HG02852 (cell line): ENCODE data around the gene SCLY.

Experiments used
- ATAC-seq: cut with Tn5 transposase; IDR thresholded peaks from one replicate; pipeline ENCODE4 v1.9.1; 2021; ENCODE audit warnings: mild to moderate bottlenecking, moderate library complexity; ENCODE audit not compliant: unreplicated experiment

Gene SCLY

DNA sequence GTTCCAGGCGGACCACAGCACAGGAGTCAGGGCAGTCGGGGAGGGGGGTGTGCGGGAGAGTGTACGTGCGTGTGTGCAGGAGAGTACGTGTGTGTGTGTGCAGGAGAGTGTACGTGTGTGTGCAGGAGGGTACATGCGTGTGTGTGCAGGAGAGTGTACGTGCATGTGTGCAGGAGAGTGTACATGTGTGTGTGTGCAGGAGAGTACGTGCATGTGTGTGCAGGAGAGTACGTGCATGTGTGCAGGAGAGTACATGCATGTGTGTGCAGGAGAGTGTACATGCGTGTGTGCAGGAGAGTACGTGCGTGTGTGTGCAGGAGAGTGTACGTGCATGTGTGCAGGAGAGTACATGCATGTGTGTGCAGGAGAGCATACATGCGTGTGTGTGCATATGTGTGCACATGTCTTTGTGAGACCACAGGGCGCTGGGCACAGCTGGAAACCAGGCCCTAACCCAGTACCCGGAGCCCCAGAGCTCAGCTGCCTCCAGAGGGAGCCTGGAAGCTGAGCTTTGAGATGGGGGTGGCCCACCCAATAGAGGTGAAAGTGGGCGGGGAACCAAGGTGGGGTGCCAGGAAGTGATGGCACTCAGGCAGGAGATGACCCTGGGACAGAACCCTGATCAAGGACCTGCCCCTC, 63.8 kb downstream of the SCLY start:
- no peak for ATAC-seq

DNA sequence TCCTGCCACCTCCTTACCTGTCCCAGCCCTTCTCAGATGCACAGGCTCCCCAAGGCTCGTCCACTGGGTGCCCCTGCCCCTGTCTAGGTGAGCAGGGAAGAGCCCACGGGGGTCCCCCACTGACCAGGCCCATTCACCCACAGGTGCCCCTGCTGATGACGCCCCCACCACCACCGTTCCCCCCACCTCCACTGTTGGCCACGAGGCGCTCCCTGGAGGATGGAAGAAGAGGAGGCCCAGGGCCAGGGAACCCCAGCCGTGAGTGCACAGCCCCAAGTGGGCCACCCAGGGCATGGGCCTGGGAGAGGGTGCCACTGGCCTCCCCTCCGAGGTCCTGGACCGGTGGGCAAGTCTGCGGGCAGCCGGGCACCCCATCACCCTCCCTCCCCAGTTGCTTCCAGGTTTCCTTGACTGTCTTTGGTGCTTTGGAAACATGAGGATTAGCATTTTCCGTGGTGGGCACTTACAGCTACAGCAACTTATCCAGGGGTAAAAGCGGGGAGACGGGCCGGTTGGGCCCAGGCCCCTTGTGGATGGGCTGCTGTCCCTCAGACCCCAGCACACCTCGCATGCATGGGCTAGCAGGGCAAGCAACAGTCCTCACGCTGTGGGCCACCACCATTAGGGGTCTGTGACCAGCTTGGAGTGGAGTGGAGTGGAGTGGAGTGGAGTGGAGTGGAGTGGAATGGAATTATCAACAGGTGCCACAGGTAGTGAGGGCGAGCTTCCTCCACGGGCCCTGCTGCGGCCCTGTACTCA, 64.5 kb downstream of the SCLY start:
- ATAC-seq, result no peak

DNA sequence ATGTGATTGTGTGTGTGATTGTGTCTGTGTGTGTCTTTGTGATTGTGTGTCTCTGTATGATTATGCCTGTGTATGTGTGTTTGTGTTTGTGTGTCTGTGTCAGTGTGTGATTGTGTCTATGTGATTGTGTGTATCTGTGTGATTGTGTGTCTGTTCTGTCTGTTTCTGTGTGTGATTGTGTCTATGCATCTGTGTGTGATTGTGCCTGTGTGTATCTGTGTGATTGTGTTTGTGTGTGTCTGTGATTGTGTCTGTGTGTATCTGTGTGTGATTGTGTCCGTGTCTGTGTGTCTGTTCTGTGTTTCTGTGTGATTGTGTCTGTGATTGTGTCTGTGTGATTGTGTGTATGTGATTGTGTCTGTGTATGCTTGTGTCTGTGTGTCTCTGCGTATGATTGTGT, 65.5 kb downstream of the SCLY start:
- ATAC-seq, result no peak

DNA sequence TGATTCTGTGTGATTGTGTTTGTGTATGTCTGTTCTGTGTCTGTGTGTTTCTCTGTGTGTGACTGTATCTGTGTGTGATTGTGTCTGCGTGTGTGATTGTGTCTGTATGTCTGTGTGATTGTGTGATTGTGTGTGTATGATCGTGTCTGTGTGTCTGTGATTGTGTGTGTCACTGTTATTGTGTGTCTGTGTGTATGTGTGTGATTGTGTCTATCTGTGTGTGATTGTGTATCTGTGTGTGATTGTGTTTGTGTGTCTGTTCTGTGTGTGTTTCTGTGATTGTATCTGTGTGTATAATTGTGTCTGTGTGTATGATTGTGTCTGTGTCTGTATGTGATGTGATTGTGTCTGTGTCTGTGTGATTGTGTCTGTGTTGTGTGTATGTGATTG, 66.0 kb downstream of the SCLY start:
- ATAC-seq, result no peak

DNA sequence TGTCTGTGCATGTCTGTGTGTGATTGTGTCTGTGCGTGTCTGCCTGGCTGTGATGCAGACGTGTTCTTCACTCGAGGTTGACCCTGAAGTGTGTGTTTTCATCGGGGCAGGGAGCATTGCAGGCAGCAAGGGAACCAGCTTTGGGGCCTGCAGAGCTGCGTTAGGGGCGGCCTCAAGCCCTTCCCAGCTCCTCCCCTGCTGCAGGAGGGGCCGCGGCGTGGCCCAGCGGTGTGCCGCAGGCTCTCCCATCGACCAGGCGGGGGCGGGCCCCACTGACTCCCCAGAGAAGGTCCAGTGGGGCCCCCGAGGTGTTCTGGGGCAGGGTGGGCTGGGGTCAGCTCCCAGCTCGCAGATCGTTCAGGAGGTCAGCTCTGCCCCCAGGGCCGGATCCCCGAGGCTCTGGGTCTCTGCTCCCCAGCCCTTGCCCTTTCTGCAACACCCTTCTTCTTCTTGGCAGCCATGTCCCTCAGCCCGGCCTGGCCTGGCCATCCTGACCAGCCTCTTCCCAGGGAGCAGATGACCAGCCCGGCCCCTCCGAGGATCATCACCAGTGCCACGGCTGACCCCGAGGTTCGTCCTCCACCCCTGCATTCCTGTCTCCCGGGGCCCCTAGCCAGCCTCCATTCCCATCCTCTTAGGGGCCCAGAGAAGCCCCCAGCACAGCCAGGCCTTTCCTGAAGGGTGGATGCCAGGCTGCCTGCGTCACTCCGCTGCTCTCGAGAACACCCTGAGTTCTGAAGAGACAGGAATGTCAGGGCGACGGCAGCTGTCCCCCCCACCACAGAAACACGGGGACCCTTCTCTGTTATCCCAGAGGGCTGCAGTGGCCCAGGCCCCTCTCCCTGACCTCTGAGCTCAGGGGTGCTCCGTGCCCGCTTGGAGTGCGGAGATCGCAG, 66.6 kb downstream of the SCLY start:
- no peak for ATAC-seq

DNA sequence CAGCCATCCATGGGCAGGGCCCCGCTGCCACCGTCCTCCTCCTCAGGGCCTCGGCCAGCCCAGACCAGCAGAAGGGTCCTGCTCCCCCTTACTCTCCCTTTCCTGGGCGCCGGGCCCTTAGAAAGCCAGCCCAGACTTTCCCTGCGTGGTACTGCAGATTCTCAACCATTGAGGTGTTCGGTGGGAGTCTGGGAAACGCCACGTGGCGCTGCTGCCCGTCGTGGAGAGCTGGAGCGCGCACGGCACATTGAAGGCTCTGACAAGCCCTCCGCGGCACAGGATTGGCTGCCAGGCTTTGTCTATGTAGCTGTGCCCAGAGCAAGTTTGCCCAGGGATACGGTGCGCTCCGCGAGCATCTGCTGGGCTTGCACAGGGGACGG, 67.2 kb downstream of the SCLY start:
- no peak for ATAC-seq

DNA sequence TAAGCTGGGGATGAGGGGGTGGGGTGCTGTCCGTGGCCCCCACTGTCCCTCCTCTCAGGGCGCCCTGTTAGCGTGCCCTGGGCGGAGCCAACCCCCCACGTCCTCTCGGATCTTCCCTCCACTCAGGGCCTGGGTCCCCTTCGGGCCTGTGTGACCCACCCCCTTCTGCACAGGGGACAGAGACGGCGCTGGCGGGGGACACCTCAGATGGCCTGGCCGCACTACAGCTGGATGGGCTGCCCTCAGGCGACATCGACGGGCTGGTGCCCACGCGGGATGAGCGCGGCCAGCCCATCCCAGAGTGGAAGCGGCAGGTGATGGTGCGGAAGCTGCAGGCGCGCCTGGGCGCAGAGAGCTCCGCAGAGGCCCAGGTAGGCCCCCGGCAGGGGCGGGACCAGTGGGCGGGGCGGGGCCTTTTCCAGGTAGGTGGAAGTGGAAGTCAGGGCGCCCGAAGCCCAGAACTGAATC, 67.8 kb downstream of the SCLY start:
- no peak for ATAC-seq

DNA sequence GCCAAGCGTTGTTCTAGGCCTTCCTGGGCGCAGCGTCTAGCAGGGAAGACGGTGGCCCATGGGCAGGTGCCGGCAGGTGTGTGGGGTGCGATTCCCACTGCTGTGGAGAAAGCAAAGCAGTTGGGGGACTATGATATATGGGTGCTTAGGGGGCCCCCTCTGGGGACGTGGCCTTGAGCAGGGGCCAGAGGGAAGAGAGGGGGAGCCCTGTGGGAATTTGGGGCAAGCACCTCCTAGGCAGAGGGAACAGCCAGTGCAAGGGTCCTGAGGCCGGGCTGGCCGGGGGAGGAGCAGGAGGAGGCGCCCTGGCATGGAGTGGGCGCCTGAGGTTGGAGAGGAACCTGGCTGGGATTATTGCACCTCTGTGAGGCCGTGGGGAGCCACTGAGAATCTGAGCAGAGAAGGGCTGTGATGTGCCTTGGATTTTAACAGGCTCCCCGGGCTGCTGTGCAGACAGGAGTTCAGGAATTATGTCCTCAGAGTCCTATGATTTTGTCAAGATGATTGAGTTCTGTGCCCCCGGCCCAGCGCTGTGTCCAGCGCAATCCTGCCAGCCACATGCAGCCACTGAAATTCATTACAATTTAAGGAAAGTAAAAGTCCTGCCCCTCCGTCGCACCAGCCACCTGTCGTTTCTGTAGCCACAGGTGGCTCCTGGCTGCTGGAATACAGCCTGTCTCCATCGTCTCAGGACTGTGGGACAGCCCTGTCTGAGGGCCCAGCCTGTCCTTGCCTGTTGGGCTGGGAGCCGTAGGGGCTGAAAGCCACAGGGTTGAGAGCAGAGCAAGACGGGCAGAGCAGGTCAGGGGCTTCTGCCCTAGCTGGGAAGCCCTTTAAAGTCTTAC, 68.6 kb downstream of the SCLY start:
- no peak for ATAC-seq

DNA sequence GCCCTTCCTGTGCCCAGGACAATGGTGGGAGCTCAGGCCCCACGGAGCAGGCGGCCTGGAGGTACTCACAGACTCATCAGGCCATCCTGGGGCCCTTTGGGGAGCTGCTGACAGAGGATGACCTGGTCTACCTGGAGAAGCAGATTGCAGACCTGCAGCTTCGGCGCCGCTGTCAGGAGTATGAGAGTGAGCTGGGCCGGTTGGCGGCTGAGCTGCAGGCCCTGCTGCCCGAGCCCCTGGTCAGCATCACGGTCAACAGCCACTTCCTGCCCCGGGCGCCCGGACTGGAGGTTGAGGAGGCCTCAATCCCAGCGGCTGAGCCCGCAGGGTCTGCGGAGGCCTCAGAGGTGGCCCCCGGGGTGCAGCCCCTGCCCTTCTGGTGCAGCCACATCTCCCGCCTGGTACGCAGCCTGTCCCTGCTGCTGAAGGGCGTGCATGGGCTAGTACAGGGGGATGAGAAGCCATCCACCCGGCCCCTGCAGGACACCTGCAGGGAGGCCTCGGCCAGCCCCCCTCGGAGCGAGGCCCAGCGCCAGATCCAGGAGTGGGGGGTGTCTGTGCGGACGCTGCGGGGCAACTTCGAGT, 69.4 kb downstream of the SCLY start:
- no peak for ATAC-seq

DNA sequence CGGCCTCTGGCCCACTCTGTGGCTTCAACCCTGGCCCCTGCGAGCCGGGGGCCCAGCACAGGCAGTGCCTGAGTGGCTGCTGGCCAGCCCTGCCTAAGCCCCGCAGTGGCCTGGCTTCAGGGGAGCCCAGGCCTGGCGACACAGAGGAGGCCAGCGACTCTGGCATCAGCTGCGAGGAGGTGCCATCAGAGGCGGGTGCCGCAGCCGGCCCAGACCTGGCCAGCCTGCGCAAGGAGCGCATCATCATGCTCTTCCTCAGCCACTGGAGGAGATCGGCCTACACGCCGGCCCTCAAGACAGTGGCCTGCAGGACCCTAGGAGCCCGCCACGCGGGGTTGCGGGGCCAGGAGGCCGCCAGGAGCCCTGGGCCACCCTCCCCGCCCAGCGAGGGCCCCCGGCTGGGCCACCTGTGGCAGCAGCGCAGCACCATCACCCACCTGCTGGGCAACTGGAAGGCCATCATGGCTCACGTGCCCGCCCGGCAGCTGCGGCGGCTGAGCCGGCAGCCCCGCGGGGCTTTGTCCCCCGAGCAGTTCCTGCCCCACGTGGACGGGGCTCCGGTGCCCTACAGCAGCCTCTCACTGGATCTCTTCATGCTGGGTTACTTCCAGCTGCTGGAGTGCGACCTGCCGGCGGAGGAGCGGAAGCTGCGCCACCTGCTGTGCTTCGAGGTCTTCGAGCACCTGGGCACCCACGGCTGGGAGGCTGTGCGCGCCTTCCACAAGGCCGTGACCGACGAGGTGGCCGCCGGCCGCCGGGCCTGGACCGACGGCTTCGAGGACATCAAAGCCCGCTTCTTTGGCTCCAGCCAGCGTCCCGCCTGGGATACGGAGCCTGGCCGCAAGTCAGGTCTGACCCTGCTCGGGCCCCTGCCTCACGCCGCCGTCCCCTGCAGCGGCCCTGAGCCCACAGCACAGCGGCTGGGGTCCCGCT, 70.2 kb downstream of the SCLY start:
- no peak for ATAC-seq

DNA sequence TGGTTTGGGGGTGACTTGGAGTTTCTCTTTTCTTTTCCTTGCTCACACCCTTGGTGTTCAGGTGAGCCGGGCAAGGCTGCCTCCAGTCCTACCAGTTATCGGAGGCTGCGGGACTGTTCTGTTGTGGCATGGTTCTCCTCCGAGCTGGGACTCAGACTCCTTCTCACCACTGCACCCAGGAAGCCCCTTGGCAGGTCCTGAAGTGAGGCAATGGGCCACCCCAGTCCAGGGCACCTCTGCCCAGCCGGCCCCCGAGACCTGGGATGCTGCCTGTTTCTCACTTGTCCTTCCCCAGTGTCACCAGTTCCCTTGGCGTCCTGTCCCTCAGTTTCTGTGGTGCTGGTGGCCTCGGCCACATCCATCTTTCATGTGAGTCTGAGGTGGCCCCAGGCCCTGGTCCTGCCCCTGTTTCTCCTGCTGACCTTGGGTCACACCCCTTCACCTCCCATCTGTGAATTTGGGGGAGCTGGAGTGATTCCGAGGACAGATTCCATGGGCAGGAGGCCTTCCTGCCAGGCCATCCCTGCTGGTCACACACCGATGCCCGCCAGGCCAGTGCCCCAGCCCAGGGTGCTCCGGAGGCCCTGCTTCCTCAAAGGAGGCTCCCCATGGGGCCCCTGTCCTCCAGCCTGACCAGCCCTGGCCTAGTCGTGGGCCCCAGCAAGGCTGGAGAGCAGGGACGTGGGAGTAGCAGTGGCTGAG, 71.1 kb downstream of the SCLY start:
- ATAC-seq, result no peak

DNA sequence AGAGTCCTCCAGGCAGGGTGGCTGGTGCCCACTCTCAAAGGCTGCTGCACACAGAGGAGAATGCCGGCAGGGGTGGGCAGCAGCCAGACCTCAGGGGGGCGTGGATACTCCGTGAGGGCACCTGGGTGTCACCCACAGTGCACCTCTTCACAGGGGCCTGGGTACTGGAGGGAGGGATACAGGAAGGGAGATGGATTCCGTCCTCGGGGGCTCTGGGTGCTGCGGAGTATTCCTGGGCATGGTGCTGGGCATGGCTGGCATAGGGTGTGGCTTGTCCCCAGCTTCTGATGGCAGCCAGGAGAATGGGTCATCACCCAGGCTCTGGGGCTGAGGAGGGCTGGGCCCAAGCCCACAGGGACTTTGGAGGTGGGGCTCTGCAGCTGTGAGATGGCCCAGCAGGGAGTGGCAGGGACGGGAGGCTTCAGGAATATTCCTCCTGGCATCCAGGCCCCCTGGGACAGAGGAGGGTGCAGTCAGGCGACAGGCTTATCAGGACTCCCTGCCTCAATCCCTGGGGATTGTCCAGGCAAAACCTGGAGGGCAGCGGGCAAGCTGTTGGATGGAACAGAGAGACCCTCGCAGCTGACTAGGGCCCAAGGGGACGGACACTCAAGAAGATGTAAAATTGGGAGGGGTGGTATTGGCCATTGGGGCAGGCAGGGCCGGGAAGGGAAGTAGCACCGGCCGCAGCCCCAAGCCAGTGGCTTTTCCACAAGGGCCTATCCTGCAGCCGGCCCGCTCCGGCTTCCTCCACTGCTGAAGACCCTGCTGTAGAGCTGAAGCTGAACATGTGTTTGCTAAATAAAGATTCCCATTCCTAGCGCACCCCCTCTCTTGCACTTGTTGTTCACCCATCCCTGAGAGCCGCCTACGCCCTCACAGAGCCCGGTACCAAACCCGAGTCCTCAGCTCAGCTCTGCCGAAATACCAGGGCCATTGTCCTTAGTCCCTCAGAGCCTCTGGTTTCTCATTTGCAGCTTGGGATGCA, 72.0 kb downstream of the SCLY start:
- ATAC-seq, result no peak

DNA sequence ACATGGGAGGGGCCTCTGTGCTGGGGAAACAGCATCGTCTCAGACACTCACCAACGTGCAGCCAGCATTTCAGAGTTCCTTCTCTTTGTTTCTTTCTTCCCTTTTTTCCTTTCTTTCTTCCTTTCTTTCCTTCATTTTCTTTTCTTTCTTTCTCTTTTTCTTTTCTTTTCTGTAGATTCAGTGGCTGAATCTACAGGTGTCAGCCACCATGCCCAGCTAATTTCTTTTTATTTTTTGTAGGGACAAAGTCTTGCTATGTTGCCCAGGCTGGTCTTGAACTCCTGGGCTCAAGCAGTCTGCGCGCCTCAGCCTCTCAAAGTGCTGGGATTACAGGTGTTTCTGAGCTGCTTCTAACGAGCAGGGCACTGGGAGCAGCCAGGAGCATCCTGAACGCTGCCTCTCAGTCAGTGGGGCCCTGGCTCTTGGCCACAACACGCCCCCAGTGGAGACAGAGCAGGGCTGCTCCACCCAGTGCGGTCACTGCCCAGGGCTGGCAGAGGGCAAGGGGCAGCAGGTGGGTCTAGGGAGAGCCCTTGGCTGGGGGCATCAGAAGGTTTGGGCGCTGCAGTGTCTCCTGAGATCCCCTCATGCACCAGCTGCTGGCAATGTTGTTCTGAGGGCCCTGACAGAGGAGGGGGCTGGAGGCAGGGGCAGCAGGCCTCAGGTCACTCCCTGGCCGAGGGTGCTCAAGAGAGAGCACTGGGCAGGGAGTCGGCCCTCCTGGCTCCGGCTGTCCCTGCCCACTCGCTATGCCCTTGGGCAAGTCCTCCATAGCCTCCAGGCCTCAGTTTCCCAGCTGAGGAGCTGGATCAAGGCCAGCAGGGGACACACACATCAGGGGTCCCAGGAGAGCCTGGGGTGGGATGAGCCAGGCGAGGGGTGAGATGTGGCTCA, 72.9 kb downstream of the SCLY start:
- ATAC-seq, result no peak

DNA sequence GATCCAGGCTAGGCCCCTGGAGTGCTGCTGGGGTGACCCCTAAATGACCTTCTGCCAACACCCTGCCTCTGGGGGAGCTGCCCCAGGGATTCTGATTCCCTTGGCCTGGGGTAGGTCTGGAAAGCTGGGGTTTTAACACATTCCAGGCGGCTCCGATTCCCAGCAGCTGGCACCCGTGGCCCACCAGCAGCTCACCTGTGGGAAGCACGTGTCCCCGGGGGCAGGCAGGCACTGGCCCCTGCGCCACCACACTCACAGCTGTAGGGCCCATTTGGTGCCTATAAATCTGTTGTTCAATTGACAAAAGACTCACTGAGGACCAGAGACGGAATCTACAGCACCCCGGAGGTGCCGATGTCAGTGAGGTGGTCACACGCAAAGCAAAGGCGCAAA, 73.6 kb downstream of the SCLY start:
- ATAC-seq, result no peak

DNA sequence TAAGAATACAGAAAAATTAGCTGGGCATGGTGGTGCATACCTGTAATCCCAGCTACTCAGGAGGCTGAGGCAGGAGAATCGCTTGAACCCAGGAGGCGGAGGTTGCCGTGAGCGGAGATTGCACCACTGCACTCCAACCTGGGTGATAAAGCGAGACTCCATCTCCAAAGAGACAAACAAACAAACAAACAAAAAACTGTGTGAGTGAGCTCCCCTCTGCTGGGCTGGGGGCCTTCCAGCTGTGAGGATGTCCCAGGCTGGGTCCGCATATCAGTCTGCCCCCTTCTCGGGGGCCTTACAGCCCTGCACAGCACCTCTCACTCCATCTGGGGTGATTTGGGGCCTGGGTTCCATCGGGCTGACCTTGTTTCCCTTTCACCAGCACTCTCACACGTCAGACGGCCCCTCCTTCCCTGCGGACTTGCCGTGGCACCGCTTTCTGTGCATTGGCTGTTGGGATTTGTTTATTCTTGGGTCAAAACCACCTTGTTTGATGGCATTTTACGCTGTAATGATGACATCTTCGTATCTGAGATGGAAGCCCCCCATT, 74.9 kb downstream of the SCLY start:
- no peak for ATAC-seq

DNA sequence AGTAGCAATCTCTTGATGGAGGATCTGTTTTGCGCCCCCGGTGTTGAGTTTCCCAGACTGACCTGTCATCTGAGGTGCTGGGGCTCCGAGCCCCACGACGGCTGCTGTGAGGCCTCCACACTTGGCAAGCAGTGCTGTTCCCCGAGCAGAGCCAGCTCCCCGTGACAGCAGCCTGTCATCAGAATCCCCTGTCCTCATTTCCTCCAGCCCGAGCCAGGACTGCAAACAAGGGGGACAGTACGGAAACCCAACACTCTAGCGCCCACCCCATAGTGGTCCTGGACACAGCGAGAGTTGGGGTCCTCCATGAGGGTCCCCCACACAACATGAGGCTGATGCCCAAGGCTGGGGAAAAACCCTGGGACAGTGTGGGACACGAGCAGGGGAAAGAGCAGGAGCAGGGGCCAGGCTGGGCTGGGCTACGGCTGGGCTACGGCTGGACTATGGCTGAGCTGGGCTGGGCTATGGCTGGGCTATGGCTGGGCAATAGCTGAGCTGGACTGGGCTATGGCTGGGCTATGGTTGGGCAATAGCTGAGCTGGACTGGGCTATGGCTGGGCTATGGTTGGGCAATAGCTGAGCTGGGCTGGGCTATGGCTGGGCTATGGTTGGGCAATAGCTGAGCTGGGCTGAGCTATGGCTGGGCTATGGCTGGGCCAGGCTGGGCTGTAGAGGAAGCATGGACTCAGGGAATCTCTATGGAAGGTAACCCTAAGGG, 76.2 kb downstream of the SCLY start:
- no peak for ATAC-seq
